G401 (cell line): ENCODE results near the gene SCAI. TPM values are rescaled to one million over a fixed set of nuclear protein-coding genes. Genes with fewer than 3 reads are reported as not detected.
A peak's percentile ranks its signal among the peaks of the same experiment; 100 is the strongest.
"Not testable (repeated sequence)": the region's sequence is repeated elsewhere in the genome, so short reads cannot be mapped to it uniquely, and the experiment has no call there.

Experiments used
- DNase-seq: peaks from one replicate; pipeline ENCODE4 v3.0.0-alpha.2; 2015; ENCODE audit warnings: low spot score
- in situ Hi-C: cut with HindIII; loops from 2 replicates; pipeline ENCODE4 v1.10.0; 2016; ENCODE audit warnings: low sequenced_read_pairs, mixed read lengths
- total RNA-seq: library from RNA; depleted of rRNA; stranded (reverse); fragments of >200 nt; shearing (Covaris generic); gene quantifications from 2 replicates; pipeline ENCODE4 v1.2.3, GENCODE V29; 2014

Gene SCAI
- total RNA-seq, 1 experiment from 2014 or later = 3.5 TPM

DNA sequence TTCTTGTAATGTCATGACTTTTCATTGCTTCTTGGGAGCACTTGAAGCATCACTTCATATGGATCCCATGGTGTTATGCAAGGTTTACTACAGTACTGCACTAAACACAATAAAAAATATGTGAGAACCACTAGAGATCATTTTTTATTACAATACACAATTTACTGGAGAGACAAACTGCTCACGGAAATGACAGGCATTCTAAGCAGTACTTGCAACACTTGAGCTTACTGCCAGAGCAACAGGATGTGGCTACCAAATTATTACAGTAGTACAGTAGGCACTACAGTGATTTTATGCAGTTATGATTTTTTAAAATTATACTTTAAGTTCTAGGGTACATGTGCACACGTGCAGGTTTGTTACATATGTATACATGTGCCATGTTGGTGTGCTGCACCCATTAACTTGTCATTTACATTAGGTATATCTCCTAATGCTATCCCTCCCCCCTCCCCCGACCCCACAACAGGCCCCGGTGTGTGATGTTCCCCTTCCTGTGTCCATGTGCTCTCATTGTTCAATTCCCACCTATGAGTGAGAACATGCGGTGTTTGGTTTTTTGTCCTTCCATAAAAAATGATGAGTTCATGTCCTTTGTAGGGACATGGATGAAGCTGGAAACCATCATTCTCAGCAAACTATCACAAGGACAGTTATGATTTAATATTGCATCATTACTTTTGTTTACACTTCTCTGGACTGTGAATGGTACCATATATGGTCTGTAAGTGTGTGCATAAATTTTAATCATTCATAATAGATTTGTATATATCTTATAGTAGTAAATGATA lies 177.4 kb downstream of the SCAI start:
- in situ Hi-C loops, DNase-seq: not testable (repeated sequence)

- no peak for DNase-seq
- in situ Hi-C loops = no loop called here
Measured at GRCh38 chr9:124964604-124965003, 178.7 kb downstream of the SCAI start.

DNA sequence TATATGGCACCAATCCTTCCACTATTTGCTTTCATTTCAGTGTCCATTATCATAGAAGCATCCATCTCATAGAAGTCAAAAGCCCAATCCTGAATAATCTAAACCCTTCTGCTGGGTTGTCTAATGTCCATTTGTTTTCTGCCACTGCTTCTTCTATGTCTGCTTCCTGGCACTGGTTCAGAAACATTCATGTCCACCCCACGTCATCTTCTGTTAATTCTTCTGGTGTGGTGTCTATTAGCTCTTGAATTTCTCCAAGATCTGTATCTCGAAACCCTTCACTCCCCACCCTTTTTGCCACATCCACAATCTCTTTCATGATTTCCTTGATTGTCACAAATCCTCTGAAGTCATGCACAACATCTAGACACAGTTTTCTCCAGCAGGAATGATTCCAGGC lies 179.3 kb downstream of the SCAI start:
- in situ Hi-C loops = no loop called here
- DNase-seq = no peak

- in situ Hi-C loops = no loop called here
- DNase-seq = no peak
Measured at GRCh38 chr9:124960409-124960752, 182.9 kb downstream of the SCAI start.

GRCh38 chr9:124959671-124960408 lies 183.5 kb downstream of the SCAI start:
- in situ Hi-C loops, DNase-seq: not testable (repeated sequence)

GRCh38 chr9:124954255-124954654 lies 189.1 kb downstream of the SCAI start:
- in situ Hi-C loops = no loop called here
- DNase-seq = no peak

DNA sequence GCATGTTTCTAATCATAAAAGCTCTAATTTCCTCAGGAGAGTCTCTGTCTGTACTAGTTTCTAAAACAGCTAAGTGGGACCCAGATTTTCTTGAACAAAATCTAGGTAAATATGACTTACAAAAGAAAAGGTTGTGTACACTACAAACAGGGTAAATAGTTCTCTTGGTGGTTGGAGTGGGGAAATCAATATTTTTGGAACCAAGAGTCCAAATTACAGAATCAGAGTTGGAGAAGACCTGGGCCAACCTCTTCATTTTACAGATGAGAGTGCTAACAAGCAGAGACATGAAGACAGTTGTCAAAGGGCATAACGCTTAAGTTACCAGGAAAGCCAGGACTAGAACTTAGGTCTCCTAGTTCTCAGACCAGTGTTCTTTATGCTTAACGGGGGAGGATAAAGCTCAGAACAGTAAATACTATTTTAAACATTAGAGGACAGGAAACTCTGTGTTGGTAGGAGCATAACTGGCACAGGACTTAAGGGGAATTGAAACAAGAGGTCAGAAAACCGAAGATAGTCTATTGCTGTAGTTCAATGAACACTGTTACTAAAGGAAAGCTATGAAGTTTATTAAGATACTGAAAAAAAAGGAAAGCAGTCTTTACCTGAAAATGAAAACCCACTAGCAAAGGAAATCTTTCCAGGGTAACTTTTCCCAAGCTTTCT lies 193.1 kb downstream of the SCAI start:
- DNase-seq = no peak

DNA sequence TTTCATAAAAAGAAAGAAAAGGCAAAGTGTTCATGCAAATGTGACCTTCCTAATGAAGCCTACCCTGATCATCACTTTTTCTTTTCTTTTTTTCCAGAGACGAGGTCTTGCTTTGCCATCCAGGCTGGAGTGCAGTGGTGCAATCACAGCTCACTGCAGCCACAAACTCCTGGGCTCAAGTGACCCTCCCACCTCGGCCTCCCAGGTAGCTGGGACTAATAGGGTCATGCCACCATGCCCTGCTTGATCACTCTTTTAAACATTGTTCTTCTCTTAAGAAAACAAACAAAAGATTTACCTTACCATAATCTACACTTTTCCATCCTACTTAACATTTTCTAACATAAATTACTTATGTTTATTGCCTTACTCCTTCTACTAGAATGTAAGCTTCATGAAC lies 193.9 kb downstream of the SCAI start:
- DNase-seq = no peak
- in situ Hi-C loops = no loop called here

More for the DNA sequence above, 193.1 kb downstream of the SCAI start:
- in situ Hi-C loops = no loop called here

DNA sequence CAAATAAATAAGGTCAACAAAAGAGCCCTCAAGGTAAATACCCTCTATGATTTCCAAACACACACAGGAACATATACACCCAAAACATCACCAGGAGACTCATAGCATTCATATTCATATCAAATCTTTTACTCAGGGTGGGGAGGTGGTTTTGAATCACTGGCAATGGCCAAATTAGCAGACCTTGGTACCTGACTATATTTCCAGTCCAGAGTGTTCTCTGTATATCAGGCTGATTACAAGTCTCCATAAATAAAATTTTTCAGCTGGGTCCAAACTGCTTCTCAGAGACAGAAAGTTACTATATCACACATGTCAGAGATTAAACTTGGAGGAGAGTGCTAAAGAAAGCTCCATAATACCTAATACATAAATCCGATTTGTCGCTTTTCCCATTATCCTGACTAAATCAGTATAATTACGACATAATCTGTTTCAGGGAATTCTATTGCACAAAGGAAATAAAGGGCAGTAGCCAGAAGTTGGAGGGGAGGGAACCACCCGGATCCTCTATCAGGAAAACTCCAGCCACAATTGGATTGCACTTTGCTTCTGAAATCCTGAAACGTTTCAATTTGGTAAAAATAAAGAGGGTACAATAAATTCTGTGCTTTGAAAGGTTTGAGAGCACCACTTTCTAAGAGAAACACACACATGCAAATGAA lies 195.5 kb downstream of the SCAI start:
- DNase-seq = no peak
- in situ Hi-C loops = no loop called here

GRCh38 chr9:124946167-124946566 lies 197.2 kb downstream of the SCAI start:
- no peak for DNase-seq
- in situ Hi-C loops = no loop called here

- in situ Hi-C loops = no loop called here
- DNase-seq = peak; percentile 60
Measured at GRCh38 chr9:124941679-124942561, 201.4 kb downstream of the SCAI start.

GRCh38 chr9:124940894-124941678 lies 202.2 kb downstream of the SCAI start, which contains the start of gene GOLGA1:
GOLGA1 (minus strand) TSS chr9:124941083; CDS start chr9:124938711, 2,372 bp downstream.
- peak; percentile 89 for DNase-seq
- in situ Hi-C loops = no loop called here

GRCh38 chr9:124940521-124940893 lies 202.8 kb downstream of the SCAI start:
- in situ Hi-C loops = no loop called here
- no peak for DNase-seq

DNA sequence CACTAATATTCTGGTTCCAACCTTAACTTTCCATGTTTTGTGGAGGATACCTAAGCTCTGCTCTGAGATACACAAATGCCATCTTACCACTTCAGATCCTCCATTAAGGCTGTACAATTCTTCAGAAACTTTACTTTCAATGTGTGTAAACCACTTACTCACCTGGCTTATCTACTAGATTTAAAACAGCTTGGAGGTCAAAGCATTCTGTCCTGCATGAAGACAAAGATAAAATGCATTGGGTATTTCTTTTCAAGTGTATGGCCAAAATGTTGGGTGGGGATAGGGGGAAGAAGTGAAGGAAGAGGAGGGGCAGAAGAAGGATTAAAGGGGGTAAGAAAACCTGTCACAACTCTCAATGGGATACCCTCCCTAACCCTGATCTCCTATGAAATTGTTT lies 203.4 kb downstream of the SCAI start:
- in situ Hi-C loops = no loop called here
- peak; percentile 8 for DNase-seq

DNA sequence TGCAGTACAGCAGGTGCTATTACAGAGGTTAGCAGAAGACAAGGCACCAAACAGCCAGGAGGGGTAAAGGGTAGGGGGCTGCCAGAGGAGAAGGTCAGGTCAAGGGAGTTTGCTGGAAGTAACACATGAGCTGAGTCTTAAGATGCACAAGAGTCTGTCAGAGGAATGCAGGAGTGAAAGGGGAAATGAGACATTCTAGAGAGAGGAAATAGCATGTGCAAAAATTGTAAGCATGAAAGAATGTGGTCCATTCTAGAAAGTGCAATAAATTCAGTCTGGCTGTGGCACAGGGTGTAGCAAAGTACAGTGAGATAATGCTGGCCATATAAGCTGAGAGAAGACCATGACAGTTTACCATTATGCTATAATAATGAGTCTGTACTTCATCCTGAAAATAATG lies 209.0 kb downstream of the SCAI start:
- DNase-seq = no peak
- in situ Hi-C loops = no loop called here

DNA sequence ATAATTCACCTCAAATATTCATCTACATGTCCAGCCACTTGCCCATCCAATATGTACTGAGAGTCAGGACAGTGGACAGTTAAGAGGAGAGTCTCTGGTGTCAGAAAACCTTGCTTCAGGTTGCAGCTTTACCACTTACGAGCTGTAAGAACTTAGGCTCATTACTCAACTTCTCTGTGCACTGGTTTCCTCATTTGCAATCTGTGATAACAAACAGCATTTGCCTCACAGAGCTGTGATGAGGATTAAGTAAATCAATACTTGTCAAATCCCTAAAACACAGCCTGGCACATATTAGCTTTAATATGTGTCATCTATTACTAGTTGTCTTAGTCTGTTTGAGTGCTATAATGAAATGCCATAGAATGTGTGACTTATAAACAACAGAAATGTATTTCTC lies 211.0 kb downstream of the SCAI start:
- DNase-seq = no peak
- in situ Hi-C loops = no loop called here

DNA sequence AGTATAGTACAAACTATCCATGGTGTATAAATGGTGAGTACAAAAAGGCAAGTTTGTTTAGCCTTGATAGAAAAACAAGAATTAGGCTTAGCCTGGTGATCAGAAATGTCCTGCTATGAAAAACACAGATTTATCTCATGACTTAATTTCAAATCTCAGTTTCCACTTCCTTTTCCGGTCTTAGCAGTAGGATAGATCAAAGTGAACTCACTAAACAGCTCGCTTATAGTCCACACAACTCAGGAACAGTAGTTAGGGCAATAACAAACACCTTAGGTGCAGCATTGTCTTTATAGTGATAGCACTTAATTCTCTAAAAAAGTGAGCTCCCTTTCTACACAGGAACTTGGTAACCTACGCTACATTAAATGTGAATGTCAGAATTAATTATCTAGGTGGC lies 213.9 kb downstream of the SCAI start:
- DNase-seq = no peak
- in situ Hi-C loops = no loop called here

DNA sequence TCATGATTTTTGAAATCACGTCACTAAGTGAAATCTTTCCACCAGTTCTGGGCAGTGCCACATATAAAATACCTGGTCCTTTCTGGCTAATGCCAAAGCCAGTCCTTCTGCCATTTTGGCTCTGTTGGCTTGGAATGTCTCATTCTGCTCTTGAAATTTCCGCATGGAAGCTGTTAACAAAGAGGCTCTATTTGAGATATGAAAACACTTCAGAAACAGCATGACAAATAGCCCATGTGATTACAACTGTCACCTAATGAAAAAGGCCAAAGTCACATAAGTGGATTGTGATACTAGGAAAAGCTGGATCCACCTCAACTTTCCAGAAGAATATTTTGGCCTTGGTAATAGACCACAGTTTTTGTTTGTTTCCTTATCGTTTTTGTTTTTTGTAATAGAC lies 215.2 kb downstream of the SCAI start:
- in situ Hi-C loops = no loop called here
- DNase-seq = no peak
